Gastroesophageal sphincter (tissue), 4 donors: ENCODE results near the gene NFYC. TPM values are rescaled to one million over a fixed set of nuclear protein-coding genes. Genes with fewer than 3 reads are reported as not detected.

Experiments used
- ATAC-seq: fragments of 150-250 bp; one replicate; pipeline ENCODE4 v1.9.1; 2016; ENCODE audit warnings: mild to moderate bottlenecking, moderate library complexity
- H3K27ac ChIP-seq, 4 donors: fragments of 200-600 bp; sonication (generic) in 3 of 4; 1 replicate in 3 of 4; 2 replicates in 1 of 4; pipeline ENCODE4 v1.5.1; 2016 to 2019
- H3K27me3 ChIP-seq: fragments of 200-600 bp; sonication (generic); one replicate; pipeline ENCODE4 v1.5.1; 2019
- H3K36me3 ChIP-seq, 2 donors: fragments of 200-600 bp; sonication (generic); one replicate each; pipeline ENCODE4 v1.5.1; 2019; ENCODE audit warnings: control low read depth in 1 of 2
- H3K4me1 ChIP-seq, 3 donors: fragments of 200-600 bp; sonication (generic); 1 replicate in 2 of 3; 2 replicates in 1 of 3; pipeline ENCODE4 v1.5.1; 2016 to 2019; ENCODE audit warnings: control low read depth in 2 of 3
- H3K4me3 ChIP-seq, 2 donors: fragments of 200-600 bp; sonication (generic); one replicate each; pipeline ENCODE4 v1.5.1; 2019; ENCODE audit warnings: mild to moderate bottlenecking in 1 of 2, moderate library complexity in 1 of 2
- H3K9me3 ChIP-seq, 3 donors: fragments of 200-600 bp; sonication (generic); one replicate each; pipeline ENCODE4 v1.5.1; 2017 to 2019; ENCODE audit warnings: control low read depth in 2 of 3
- EP300 ChIP-seq: sonication (generic); formaldehyde crosslinking; IDR thresholded peaks from one replicate; pipeline ENCODE4 v1.6.1; 2017; ENCODE audit warnings: antibody characterized with exemption, mild to moderate bottlenecking
- POLR2A ChIP-seq, 2 donors: fragments of 450-650 bp; IDR thresholded peaks; one replicate each; pipeline ENCODE4 v1.6.1; 2017; ENCODE audit warnings: antibody characterized with exemption in 2 of 2, mild to moderate bottlenecking in 2 of 2, moderate library complexity in 1 of 2
- POLR2AphosphoS5 ChIP-seq: sonication (generic); formaldehyde crosslinking; IDR thresholded peaks from one replicate; pipeline ENCODE4 v1.6.1; 2017; ENCODE audit warnings: antibody characterized with exemption
- WGBS, 2 donors: methylation state at CpG; one replicate each; pipeline ENCODE4 v1.1.5; 2018; ENCODE audit warnings: low coverage in 1 of 2; 5-methylcytosine and 5-hydroxymethylcytosine counted together
- total RNA-seq, 4 donors: library from RNA; depleted of rRNA; stranded (reverse); fragments of >200 nt; gene quantifications; one replicate each; pipeline ENCODE4 v1.1.0, GENCODE V29; 2016
- TF ChIP-seq, protein P1 (sequence below), 4 experiments: fragments of 200-600 bp in 2 of 4; fragments of 450-650 bp in 2 of 4; sonication (generic) in 1 of 4; IDR thresholded peaks; one replicate each; pipeline ENCODE4 v1.5.1; 2017 to 2019; ENCODE audit warnings: antibody characterized with exemption in 4 of 4, mild to moderate bottlenecking in 2 of 4, moderate library complexity in 2 of 4

NFYC gene
- total RNA-seq, 4 donors from 2014 or later: 32.4 to 54.2 (median 46.5) TPM

DNA sequence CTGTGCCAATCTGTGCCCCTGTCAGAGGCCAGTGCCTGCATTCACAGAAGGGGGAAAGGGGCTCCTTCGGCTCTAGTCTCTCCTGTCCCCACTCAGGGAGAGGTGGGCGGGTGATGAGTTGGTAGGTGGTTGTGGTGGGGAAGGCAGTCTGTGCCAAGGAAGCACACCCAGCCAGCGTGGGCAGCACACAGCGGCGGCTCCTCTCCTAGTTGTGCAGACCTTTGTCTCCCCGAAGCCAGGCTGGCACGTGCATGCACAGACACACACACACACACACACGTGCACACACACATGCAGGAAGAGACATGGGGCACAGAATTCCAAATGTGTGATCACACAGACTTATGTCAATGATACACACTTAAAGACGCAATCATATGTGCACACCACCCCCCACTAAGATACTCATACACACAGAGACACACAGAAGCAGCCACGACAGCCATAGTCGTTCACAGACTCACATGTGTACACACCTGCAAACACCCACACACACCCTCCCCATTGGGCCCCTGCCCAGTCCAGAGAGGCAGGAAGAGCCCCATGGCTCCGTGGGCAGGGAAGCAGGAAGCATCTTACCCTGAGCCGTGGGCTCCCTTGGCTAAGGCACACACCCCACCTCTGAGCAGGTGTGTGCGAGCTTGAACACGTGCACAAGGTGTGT, 42.4 kb upstream of the NFYC start:
- H3K27me3 ChIP-seq: peaks cover 7% of the 10 kb centered on the region
- H3K27ac ChIP-seq: no peak overlapping the region
- H3K4me3 ChIP-seq: no peak overlapping the region
- no peak for ATAC-seq
- peaks cover 0 to 12% of the 10 kb centered on the region in 2 donors for H3K36me3 ChIP-seq
- WGBS, 2 donors: 54% methylated on average over 3 of the region's 15 CpGs; no CpG with 5 or more reads in 1 of the 2 donors
- H3K9me3 ChIP-seq: no peaks in the 10 kb centered on the region
- no peaks in the 10 kb centered on the region for H3K4me1 ChIP-seq
- TF ChIP-seq POLR2A (IDR thresholded peaks at IDR 0.05): no peak
- TF ChIP-seq POLR2AphosphoS5: no peak
- TF ChIP-seq EP300: no peak
- TF ChIP-seq, protein P1, sequence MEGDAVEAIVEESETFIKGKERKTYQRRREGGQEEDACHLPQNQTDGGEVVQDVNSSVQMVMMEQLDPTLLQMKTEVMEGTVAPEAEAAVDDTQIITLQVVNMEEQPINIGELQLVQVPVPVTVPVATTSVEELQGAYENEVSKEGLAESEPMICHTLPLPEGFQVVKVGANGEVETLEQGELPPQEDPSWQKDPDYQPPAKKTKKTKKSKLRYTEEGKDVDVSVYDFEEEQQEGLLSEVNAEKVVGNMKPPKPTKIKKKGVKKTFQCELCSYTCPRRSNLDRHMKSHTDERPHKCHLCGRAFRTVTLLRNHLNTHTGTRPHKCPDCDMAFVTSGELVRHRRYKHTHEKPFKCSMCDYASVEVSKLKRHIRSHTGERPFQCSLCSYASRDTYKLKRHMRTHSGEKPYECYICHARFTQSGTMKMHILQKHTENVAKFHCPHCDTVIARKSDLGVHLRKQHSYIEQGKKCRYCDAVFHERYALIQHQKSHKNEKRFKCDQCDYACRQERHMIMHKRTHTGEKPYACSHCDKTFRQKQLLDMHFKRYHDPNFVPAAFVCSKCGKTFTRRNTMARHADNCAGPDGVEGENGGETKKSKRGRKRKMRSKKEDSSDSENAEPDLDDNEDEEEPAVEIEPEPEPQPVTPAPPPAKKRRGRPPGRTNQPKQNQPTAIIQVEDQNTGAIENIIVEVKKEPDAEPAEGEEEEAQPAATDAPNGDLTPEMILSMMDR (IDR thresholded peaks at IDR 0.05): no peak

- WGBS, 2 donors: 67 to 90% methylated on average over 1 to 3 of the region's 5 CpGs
- ATAC-seq: no peak
- no peak overlapping the region for H3K4me3 ChIP-seq
- H3K27me3 ChIP-seq: peaks cover 12% of the 10 kb centered on the region
- no peak overlapping the region for H3K27ac ChIP-seq
- H3K36me3 ChIP-seq: peaks cover 0 to 10% of the 10 kb centered on the region in 2 donors
- H3K4me1 ChIP-seq: no peaks in the 10 kb centered on the region
- TF ChIP-seq, protein P1 (IDR thresholded peaks at IDR 0.05): no peak
- TF ChIP-seq POLR2AphosphoS5 (no peak), EP300 (no peak), POLR2A (IDR thresholded peaks at IDR 0.05) (no peak)
- H3K9me3 ChIP-seq: no peaks in the 10 kb centered on the region
Measured at GRCh38 chr1:40649592-40649930, 41.9 kb upstream of the NFYC start.

GRCh38 chr1:40650075-40650474, 41.4 kb upstream of the NFYC start:
- no peak overlapping the region for H3K4me3 ChIP-seq
- H3K4me1 ChIP-seq: no peaks in the 10 kb centered on the region
- H3K9me3 ChIP-seq: no peaks in the 10 kb centered on the region
- ATAC-seq: no peak
- WGBS, 2 donors: 67% methylated on average over 3 of the region's 4 CpGs; no CpG with 5 or more reads in 1 of the 2 donors
- peaks cover 0 to 7% of the 10 kb centered on the region in 2 donors for H3K36me3 ChIP-seq
- H3K27ac ChIP-seq: no peak overlapping the region
- no peak for TF ChIP-seq POLR2A (IDR thresholded peaks at IDR 0.05)
- TF ChIP-seq, protein P1 (IDR thresholded peaks at IDR 0.05): peak in 1 of 4 experiments; percentile 19
- peaks cover 17% of the 10 kb centered on the region for H3K27me3 ChIP-seq

- H3K9me3 ChIP-seq: no peaks in the 10 kb centered on the region
- 40 to 67% methylated on average over 6 to 12 of the region's 17 CpGs for WGBS, 2 donors
- H3K4me1 ChIP-seq: no peaks in the 10 kb centered on the region
- peaks cover 19% of the 10 kb centered on the region for H3K27me3 ChIP-seq
- no peak for ATAC-seq
- no peak for TF ChIP-seq POLR2A (IDR thresholded peaks at IDR 0.05)
- TF ChIP-seq POLR2AphosphoS5: no peak
- TF ChIP-seq, protein P1 (IDR thresholded peaks at IDR 0.05): no peak
- no peak for TF ChIP-seq EP300
- H3K27ac ChIP-seq: no peak overlapping the region
- H3K4me3 ChIP-seq: no peak overlapping the region
- peaks cover 0 to 1% of the 10 kb centered on the region in 2 donors for H3K36me3 ChIP-seq
Measured at GRCh38 chr1:40651138-40651857, 40.2 kb upstream of the NFYC start.

GRCh38 chr1:40652468-40652867, 39.0 kb upstream of the NFYC start:
- no peaks in the 10 kb centered on the region for H3K36me3 ChIP-seq
- H3K4me1 ChIP-seq: no peaks in the 10 kb centered on the region
- H3K27ac ChIP-seq: no peak overlapping the region
- H3K4me3 ChIP-seq: no peak overlapping the region
- TF ChIP-seq, protein P1 (IDR thresholded peaks at IDR 0.05): no peak
- TF ChIP-seq POLR2AphosphoS5 (no peak), EP300 (no peak), POLR2A (IDR thresholded peaks at IDR 0.05) (no peak)
- ATAC-seq: no peak
- peaks cover 19% of the 10 kb centered on the region for H3K27me3 ChIP-seq
- H3K9me3 ChIP-seq: no peaks in the 10 kb centered on the region
- WGBS, 2 donors: 78% methylated on average over 5 of the region's 5 CpGs
